Mucosa of stomach (tissue), 1 donor: Measurements from ENCODE around the gene DDX52.

Experiments
- H3K27me3 ChIP-seq: one replicate; pipeline ENCODE4 v1.7.0; 2013; ENCODE audit warnings: mild to moderate bottlenecking, low read length; ENCODE audit not compliant: control insufficient read depth, insufficient read depth
- H3K36me3 ChIP-seq: one replicate; pipeline ENCODE4 v1.7.0; 2013; ENCODE audit warnings: low read length; ENCODE audit not compliant: control insufficient read depth, insufficient read depth
- H3K4me1 ChIP-seq: one replicate; pipeline ENCODE4 v1.7.0; 2013; ENCODE audit warnings: mild to moderate bottlenecking, low read length; ENCODE audit not compliant: control insufficient read depth, insufficient read depth
- H3K4me3 ChIP-seq: one replicate; pipeline ENCODE4 v1.7.0; 2013; ENCODE audit warnings: low read length
- H3K9ac ChIP-seq: one replicate; pipeline ENCODE4 v1.7.0; 2013; ENCODE audit warnings: mild to moderate bottlenecking, low read length, moderate library complexity
- H3K9me3 ChIP-seq: one replicate; pipeline ENCODE4 v1.7.0; 2013; ENCODE audit warnings: mild to moderate bottlenecking, low read length, moderate library complexity; ENCODE audit not compliant: control insufficient read depth
- donor health status: Pancreatic carcinoma.

The DDX52 gene

GRCh38 chr17:37567538-37567937 is 75.7 kb downstream of the DDX52 start:
- H3K36me3 ChIP-seq: no peaks in the 10 kb centered on the region
- H3K9me3 ChIP-seq: no peaks in the 10 kb centered on the region
- H3K4me3 ChIP-seq: no peak overlapping the region
- H3K27me3 ChIP-seq: no peaks in the 10 kb centered on the region
- H3K9ac ChIP-seq: no peak overlapping the region
- no peaks in the 10 kb centered on the region for H3K4me1 ChIP-seq

- Histone ChIP-seq H3K36me3 (no peaks in the 10 kb centered on the region), H3K4me1 (no peaks in the 10 kb centered on the region)
Observed at GRCh38 chr17:37567137-37567536, 76.1 kb downstream of the DDX52 start.

GRCh38 chr17:37564252-37564651 is 79.0 kb downstream of the DDX52 start:
- no peak overlapping the region for H3K9ac ChIP-seq
- no peaks in the 10 kb centered on the region for H3K9me3 ChIP-seq
- H3K4me3 ChIP-seq: no peak overlapping the region
- no peaks in the 10 kb centered on the region for H3K36me3 ChIP-seq
- no peaks in the 10 kb centered on the region for H3K4me1 ChIP-seq
- H3K27me3 ChIP-seq: no peaks in the 10 kb centered on the region

More at GRCh38 chr17:37567137-37567536, 76.1 kb downstream of the DDX52 start:
- Histone ChIP-seq H3K27me3 (no peaks in the 10 kb centered on the region), H3K4me3 (no peak overlapping the region), H3K9ac (no peak overlapping the region), H3K9me3 (no peaks in the 10 kb centered on the region)

GRCh38 chr17:37562016-37562745 is 81.1 kb downstream of the DDX52 start:
- H3K4me1 ChIP-seq: no peaks in the 10 kb centered on the region
- H3K4me3 ChIP-seq: no peak overlapping the region
- no peaks in the 10 kb centered on the region for H3K27me3 ChIP-seq
- no peak overlapping the region for H3K9ac ChIP-seq
- H3K9me3 ChIP-seq: no peaks in the 10 kb centered on the region
- peaks cover 8% of the 10 kb centered on the region for H3K36me3 ChIP-seq
